GM18505 (cell line): Measurements from ENCODE around the gene RORC.
"Not testable (repeated sequence)": the region's sequence is repeated elsewhere in the genome, so short reads cannot be mapped to it uniquely, and the experiment has no call there.

Source experiments
- ATAC-seq: cut with Tn5 transposase; IDR thresholded peaks from one replicate; pipeline ENCODE4 v1.9.1; 2021; ENCODE audit not compliant: unreplicated experiment
- POLR2A ChIP-seq: IDR thresholded peaks from 4 replicates; pipeline ENCODE4 v1.6.1; 2011; ENCODE audit warnings: borderline replicate concordance; ENCODE audit not compliant: insufficient read depth, insufficient read length; ENCODE audit errors: extremely low read depth

Gene RORC

DNA sequence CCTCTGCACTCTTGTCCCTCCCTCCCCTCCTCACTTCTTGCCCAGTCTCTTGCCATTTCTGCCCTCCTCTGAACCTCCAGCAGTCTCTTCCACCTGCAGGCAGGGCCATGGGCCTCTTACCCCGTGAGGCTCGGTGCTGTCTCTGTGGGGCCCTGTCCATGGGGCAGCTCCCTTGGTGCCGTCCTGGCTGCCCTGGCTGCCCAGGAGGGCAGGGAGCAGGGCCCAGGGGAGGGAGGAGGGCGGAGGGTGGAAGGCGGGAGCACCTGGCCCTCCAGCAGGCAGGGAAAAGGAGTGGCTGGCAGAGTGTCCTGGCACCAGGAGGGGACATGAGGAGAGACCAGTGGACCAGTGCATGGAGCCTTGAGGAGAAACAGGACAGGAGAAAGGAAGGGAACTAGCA, at the start of gene RORC:
RORC (minus strand) TSS at position 198 of the 400 bp plus-strand sequence; CDS start at position 160, 38 bp downstream.
- TF ChIP-seq POLR2A, result no peak
- ATAC-seq, result no peak

DNA sequence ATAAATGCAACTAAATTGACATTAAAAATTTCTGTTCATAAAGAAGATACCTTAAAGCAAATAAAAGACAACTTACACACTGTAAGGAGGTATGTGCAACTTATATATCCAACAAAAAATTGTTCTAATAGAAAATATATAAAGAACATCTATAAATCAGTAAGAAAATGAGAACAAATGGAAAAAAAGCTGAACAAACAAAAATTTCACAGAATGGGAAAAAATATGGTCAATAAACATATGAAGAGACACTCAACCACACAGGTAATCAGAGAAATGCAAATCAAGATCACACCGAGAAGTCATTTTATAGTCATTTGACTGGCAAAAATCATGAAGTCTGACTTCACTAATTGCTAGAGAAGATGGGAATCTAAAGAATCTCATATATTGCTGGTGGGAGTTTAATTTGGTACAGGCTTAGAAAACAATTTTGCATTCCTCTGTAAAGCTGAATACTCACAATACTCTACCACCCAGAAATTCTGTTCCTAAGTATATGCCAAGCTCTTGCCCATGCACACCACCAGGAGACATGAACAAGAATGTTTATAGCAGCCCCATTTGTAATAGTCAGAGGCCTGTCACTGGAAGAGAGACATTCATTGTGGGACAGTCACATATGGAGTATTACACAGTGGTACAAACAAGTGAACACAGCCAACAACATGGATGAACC, 44.0 kb upstream of the RORC start:
- no peak for ATAC-seq
- TF ChIP-seq POLR2A, result no peak

DNA sequence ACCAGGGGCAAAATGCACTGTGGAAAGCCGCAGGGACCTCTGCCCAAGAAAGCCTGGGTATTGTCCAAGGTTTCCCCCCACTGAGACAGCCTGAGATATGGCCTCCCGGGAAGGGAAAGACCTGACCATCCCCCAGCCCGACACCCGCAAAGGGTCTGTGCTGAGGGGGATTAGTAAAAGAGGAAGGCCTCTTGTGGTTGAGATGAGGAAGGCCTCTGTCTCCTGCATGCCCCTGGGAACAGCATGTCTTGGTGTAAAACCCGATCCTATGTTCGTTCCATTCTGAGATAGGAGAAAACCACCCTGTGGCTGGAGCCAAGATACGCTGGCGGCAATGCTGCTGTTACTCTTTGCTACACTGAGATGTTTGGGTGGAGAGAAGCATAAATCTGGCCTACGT, 41.2 kb upstream of the RORC start:
- ATAC-seq, result not testable (repeated sequence)

DNA sequence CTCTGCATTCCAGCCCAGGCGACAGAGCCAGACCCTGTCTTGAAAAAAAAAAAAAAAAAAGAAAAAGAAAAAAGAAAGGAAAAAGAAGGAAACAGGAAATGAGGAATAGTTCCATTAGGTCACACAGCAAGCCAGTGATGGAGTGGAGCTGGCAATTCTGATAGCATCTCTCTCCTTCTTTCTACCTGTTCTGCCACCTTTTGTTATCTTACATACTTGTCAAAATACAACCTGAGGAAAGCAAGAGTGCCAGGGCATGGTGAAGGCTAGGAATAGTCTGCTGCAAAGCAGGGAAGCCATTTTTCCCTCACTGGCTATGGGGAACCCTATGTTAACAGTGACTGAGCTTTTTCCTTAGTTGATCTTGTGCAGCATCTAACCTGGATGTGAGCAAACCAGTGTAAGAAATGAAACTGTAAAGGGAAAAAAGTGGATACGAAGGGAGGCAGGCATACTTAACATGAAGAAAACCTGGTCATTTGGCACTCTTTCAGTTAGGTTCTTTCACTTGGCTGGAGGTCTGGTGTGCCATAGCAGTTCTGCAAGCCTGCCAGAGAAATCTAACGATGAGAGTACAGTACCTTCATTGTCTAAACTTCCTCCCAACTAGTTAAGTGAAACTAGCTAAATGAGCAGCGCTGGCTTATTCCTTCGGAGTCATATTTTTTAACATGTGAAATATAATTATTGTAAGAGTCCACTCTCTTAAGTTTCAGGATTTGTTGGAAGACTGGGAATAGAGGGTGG, 39.9 kb upstream of the RORC start:
- ATAC-seq, result no peak
- TF ChIP-seq POLR2A, result no peak

DNA sequence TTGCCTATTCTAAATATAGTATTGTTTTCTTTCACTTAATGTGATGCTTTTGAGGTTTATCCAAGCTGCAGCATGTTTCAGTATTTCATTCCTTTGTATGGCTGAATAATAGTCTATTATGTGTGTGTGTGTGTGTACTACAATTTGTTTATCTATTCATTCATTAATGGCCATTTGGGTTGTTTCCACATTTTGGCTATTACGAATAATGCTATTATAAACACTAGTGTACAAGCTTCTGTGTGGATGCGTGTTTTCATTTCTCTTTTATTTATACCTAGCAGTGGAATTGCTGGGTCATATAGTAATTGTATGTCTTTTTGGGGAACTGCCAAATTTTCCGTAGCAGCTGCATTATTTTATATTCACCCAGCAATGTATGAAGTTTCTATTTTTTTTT, 36.9 kb upstream of the RORC start:
- no peak for ATAC-seq
- TF ChIP-seq POLR2A, result no peak

DNA sequence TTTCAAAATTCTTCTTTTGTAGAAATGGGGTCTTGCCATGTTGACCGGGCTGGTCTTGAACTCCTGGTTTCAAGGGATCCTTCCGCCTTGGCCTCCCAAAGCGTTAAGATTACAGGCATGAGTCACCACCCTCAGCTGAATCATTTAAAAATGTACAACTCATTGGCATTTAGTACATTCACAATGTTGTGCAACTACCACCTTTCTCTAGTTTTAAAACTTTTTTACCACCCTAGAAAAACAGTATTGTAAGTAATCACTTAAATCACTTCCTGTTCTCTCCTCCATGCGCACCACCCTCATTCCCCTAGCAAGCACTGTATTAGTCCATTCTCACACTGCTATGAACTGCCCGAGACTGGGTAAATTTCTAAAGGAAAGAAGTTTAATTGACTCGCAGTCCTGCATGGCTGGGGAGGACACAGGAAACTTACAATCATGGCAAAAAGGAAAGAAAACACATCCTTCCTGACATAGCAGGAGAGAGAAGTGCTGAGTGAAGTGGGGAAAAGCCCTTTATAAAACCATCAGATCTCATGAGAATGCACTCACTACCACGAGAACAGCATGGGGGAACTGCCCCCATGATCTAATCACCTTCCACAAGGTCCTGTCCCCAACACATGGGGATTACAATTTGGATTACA, 36.3 kb upstream of the RORC start:
- no peak for ATAC-seq
- no peak for TF ChIP-seq POLR2A

DNA sequence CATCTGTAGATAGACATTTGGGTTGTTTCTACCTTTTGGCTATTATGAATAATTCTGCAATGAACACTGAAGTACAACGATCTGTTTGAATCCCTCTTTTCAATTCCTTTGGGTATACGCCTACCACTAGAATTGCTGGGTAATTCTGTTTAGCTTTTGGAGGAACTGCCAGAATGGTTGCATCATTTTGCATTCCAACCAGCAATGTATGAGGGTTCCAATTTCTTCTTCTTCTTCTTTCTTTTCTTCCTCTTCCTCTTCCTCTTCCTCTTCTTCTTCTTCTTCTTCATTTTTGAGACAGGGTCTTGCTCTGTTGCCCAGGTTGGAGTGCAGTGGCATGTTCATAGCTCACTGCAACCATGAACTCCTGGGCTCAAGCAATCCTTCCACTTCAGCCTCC, 35.7 kb upstream of the RORC start:
- ATAC-seq, result no peak
- no peak for TF ChIP-seq POLR2A

DNA sequence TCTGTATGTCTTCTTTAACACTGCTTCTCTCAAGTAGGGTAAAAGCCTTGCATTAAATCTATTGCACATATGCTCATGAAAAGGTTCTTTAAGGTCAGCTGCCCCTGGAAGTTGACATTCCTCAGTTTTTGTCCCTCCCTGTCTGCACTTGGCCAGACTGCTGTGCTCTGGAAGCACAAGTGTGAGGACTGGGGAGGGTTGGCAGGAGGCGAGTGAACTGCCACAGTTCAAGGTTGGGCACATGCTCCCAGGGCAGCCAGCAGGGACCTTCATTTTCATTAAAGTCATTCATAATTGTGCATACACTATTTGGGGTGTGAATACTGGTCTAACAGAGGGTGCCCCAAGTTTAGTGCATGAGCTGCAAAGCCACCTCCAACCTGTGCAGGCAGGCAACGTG, 32.8 kb upstream of the RORC start:
- no peak for TF ChIP-seq POLR2A
- no peak for ATAC-seq

DNA sequence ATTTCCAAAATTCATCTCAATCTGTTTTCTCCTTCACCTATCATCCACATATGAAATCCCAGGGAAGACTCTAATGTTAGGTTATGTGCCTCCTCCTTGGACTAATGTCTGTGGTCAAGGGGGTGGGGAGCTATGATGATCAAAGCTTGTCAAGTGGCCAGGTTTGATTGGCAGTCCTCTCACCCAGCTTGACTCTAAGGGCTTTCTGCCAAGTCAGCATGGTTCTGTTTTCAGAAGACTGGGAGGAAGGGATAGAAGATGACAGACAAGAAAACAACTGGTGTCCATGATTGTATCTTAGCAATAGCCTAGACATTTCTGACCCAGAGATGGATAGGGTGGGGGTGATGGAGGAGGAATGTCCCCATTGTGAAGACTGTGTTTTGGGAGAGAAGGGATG, 31.0 kb upstream of the RORC start:
- no peak for ATAC-seq

DNA sequence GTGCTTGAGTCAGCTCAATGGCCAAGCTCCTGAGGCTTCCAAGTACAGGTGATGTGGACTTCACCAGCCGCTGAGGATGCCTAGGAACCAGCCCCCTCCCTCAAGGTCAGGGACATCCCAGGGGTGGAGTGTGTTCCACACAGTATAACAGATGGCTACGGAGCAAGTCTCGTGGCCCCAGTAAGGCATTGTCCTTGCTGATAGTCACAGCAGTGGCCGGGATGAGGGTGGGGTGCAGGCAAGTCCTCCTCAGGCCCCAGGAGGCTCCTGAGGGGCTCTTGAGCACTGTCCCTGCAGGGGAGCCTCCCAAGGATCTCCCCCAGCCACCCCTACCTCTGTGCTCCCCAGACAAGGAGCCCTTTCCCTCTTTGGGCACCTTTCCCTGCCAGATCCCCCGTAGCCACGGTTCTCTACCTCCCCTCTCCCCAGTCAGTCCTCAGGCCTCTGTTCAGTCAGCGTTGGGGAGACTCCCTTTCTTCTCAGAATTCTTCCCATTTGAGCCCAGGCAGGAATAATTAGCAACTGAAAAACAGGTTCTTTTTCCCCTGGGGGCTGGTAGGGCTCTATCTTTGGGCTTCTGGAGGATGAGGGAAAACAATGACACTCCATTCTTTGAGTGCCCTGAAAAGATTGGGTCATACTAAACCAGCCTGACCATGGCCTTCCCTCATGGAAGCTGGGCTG, 29.0 kb upstream of the RORC start:
- ATAC-seq, result no peak
- TF ChIP-seq POLR2A, result no peak

More for the DNA sequence above, 31.0 kb upstream of the RORC start:
- no peak for TF ChIP-seq POLR2A

DNA sequence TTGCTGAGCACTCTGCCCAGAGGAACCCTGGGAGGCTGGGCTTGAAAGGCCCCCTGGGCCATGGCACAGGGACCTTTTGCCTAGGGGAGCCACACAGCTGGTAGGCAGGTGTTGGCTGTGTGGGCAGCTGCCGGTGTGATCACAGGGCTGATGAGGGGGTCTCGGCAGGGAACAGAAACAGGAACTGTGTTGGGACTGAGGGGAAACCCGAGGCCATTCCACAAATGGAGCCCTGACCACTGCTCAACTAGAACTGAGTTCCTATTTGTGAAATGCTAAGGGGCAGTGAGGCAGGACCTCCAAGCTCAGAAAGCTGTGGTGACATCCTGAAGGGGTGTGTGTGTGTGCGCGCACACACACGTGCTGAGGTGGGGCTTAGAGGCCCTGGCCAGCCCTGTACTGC, 28.3 kb upstream of the RORC start:
- no peak for ATAC-seq
- TF ChIP-seq POLR2A, result no peak

DNA sequence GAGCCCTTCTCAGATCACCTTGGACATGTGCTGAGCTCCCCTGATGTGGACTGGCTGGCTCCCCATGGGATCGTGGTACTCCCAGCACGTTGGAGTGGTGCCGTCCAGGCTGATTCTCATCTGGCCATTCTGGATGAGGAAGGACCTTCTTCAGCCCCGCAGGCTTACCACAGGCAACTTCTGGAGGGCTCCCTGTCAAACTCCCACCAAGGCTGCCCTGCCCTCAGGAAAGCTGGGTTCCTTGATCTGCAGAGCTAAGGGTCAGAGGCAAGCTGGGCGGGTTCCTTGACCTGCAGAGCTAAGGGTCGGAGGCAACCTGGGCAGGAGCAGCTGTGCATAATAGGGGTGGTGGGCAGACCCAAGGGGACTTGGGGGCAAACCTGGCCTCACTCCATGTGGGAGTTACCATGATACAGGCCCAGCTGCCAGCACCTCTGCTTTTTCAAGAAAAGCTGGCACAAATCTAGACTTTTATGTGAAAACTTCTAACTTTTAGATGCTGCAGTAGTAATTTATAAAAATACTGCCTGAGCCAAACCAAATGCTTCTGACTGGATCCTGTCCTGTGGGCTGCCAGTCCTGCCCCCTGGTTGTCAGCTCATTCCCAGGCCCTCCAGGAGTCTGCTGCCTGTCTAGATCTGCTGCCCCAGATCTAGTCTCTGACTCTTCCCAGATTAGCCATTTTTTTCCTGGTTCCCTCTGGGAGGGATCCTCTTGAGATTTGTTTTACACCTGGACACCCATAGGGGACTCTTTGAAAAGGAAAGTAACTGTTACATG, 27.5 kb upstream of the RORC start:
- ATAC-seq, result no peak
- no peak for TF ChIP-seq POLR2A

DNA sequence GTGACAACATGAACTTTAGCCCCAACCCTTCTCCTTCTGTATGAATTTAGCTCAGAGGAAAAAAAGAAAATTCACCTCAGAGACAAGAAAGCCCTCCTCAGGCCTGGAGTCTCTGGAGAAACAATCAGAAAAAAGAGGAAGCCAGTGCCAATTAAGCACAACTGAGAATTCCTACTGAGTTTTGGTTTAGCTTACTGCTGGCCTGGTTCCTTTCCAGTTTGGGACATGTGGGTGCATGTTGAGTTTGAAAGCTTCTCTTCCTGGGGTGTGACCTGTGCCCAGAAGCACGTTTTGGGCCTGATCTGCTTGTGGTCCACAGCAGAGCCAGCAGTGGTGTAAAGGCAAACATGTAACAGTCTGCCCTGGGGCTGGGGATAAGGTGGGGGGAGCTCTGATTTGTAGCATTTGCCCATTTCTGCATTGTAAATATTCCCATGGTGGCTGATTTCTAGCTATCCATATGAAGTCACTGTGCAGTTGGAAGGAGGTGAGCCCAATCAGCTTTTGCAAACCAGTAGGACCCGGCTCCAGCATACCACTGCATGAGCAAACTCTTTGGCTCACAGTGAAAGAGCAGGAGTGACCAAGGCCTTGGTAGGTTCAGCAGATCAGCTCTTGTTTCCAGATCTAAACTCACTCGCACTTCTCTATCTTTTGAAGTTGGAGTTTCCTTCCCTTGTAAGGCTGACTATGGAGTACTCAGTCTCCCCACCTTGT, 26.6 kb upstream of the RORC start:
- no peak for ATAC-seq
- TF ChIP-seq POLR2A, result no peak

DNA sequence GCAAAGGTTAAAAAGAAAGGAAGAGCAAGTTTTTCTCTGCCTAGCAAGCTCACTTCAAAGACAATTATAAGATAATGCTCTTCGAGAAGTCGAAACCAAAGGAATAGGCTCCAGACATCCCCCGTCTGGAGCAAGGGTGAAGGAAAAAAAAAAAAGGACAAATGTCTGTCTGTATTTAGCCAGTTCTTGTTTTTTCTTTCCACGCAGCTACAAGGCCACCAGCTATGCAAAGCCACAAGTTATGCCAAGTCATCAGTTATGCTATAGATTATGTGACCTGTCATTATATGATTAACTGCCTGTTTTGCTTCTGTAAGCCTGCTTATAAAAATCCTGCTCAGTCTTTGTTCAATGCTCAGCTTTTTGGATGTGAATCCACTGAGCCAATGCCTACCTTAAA, 24.3 kb upstream of the RORC start:
- no peak for ATAC-seq
- no peak for TF ChIP-seq POLR2A

DNA sequence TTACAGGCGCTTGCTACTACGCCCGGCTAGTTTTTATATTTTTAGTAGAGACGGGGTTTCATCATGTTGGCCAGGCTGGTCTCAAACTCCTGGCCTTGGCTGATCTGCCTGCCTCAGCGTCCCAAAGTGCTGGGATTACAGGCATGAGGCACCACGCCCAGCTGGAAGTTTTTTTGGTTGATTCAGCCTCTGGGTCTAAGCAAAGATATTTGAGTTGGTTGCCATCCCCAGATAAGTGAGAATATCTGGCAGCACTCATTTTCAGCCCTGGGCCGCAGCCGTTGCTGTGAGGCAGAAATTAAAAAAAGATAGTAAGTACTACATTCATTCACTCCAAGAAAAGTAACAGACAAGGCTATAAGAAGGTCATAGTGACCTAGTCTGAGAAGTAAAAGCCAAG, 23.9 kb upstream of the RORC start:
- ATAC-seq, result not testable (repeated sequence)
